ENCODE data around the gene UCP3. TPM values are rescaled to one million over a fixed set of nuclear protein-coding genes. Genes with fewer than 3 reads are reported as not detected.

UCP3 gene
- total RNA-seq, 2 donors from 2014 or later, result 0.55 to 6.8 TPM

GRCh38 chr11:74006743-74007304 lies 2.1 kb downstream of the UCP3 start:
- TF ChIP-seq POLR2A (IDR thresholded peaks at IDR 0.05) (no peak), POLR2AphosphoS5 (IDR thresholded peaks at IDR 0.05) (no peak), CTCF (IDR thresholded peaks at IDR 0.05) (no peak)
- Histone ChIP-seq H3K27me3 (replicated peaks; ENCODE audit: insufficient read depth) (no peaks in the 10 kb centered on the region), H3K27ac (no peak overlapping the region), H3K9me3 (no peaks in the 10 kb centered on the region), H3K4me1 (replicated peaks) (no peaks in the 10 kb centered on the region), H3K36me3 (no peaks in the 10 kb centered on the region), H3K4me3 (no peak overlapping the region)
- DNase-seq (ENCODE audit: low spot score), result no peak
- intact Hi-C loops (cut with DNase I), result no loop called here
- 81% methylated on average over 7 of the region's 7 CpGs for WGBS

GRCh38 chr11:74005721-74006517 lies 3.0 kb downstream of the UCP3 start:
- no peaks in the 10 kb centered on the region for H3K4me1 ChIP-seq (replicated peaks)

GRCh38 chr11:74004759-74005615 lies 3.9 kb downstream of the UCP3 start:
- H3K4me3 ChIP-seq, result no peak overlapping the region
- H3K27ac ChIP-seq, result no peak overlapping the region
- no peaks in the 10 kb centered on the region for H3K4me1 ChIP-seq (replicated peaks)
- H3K27me3 ChIP-seq (replicated peaks; ENCODE audit: insufficient read depth), result no peaks in the 10 kb centered on the region
- H3K36me3 ChIP-seq, result no peaks in the 10 kb centered on the region
- no peak for DNase-seq (ENCODE audit: low spot score)
- no peaks in the 10 kb centered on the region for H3K9me3 ChIP-seq
- 59% methylated on average over 11 of the region's 11 CpGs for WGBS
- intact Hi-C loops (cut with DNase I), result no loop called here
- no peak for TF ChIP-seq CTCF (IDR thresholded peaks at IDR 0.05)
- TF ChIP-seq POLR2A (IDR thresholded peaks at IDR 0.05), result no peak
- no peak for TF ChIP-seq POLR2AphosphoS5 (IDR thresholded peaks at IDR 0.05)

More at GRCh38 chr11:74005721-74006517, 3.0 kb downstream of the UCP3 start:
- H3K9me3 ChIP-seq, result no peaks in the 10 kb centered on the region
- TF ChIP-seq CTCF (IDR thresholded peaks at IDR 0.05), result no peak
- no peak for TF ChIP-seq POLR2AphosphoS5 (IDR thresholded peaks at IDR 0.05)
- no peak for TF ChIP-seq POLR2A (IDR thresholded peaks at IDR 0.05)
- no peak overlapping the region for H3K27ac ChIP-seq
- no peak for DNase-seq (ENCODE audit: low spot score)
- H3K4me3 ChIP-seq, result no peak overlapping the region
- H3K36me3 ChIP-seq, result no peaks in the 10 kb centered on the region
- intact Hi-C loops (cut with DNase I), result no loop called here
- H3K27me3 ChIP-seq (replicated peaks; ENCODE audit: insufficient read depth), result no peaks in the 10 kb centered on the region
- 97% methylated on average over 20 of the region's 29 CpGs for WGBS

- DNase-seq (ENCODE audit: low spot score), result no peak
- Histone ChIP-seq H3K27ac (no peak overlapping the region), H3K27me3 (replicated peaks; ENCODE audit: insufficient read depth) (no peaks in the 10 kb centered on the region), H3K9me3 (no peaks in the 10 kb centered on the region), H3K4me1 (replicated peaks) (no peaks in the 10 kb centered on the region), H3K4me3 (no peak overlapping the region), H3K36me3 (no peaks in the 10 kb centered on the region)
- intact Hi-C loops (cut with DNase I), result no loop called here
- WGBS, result 85% methylated on average over 6 of the region's 6 CpGs
- TF ChIP-seq CTCF (IDR thresholded peaks at IDR 0.05) (no peak), POLR2A (IDR thresholded peaks at IDR 0.05) (no peak), POLR2AphosphoS5 (IDR thresholded peaks at IDR 0.05) (no peak)
These were observed 4.7 kb downstream of the UCP3 start for GRCh38 chr11:74004046-74004695.

All from prostate gland (tissue), 2 donors.